DOHH2 (cell line): ENCODE measurements around the gene ATP8A2.

Experiments used
- H3F3A ChIP-seq: fragments of 200-600 bp; sonication (generic), shearing (Covaris generic); 2 replicates; pipeline ENCODE4 v1.6.0; 2016; ENCODE audit warnings: antibody characterized with exemption, mild to moderate bottlenecking; ENCODE audit not compliant: control insufficient read depth, insufficient read depth
- H3K27ac ChIP-seq: fragments of 200-600 bp; sonication (generic); 2 replicates; pipeline ENCODE4 v1.5.1; 2014; ENCODE audit warnings: low read depth, mild to moderate bottlenecking, low read length, moderate library complexity
- H3K27me3 ChIP-seq: fragments of 200-600 bp; sonication (generic); 2 replicates; pipeline ENCODE4 v1.6.1; 2014; ENCODE audit warnings: mild to moderate bottlenecking, low read length, mixed read lengths; ENCODE audit not compliant: control insufficient read depth
- H3K36me3 ChIP-seq: fragments of 200-600 bp; sonication (generic); 2 replicates; pipeline ENCODE4 v1.6.1; 2014; ENCODE audit warnings: mild to moderate bottlenecking, low read length, moderate library complexity, mixed read lengths; ENCODE audit not compliant: control insufficient read depth
- H3K4me1 ChIP-seq: fragments of 200-600 bp; sonication (generic); 2 replicates; pipeline ENCODE4 v1.6.1; 2014; ENCODE audit warnings: mild to moderate bottlenecking, low read length, mixed read lengths; ENCODE audit not compliant: control insufficient read depth
- H3K4me2 ChIP-seq: fragments of 200-600 bp; sonication (generic); 2 replicates; pipeline ENCODE4 v1.6.0; 2014; ENCODE audit warnings: mild to moderate bottlenecking, low read length, moderate library complexity
- H3K4me3 ChIP-seq: fragments of 200-600 bp; sonication (generic); 2 replicates; pipeline ENCODE4 v1.5.1; 2014; ENCODE audit warnings: mild to moderate bottlenecking, low read length, mixed read lengths
- H3K79me2 ChIP-seq: fragments of 200-600 bp; sonication (generic); 2 replicates; pipeline ENCODE4 v1.6.1; 2014; ENCODE audit warnings: mild to moderate bottlenecking, low read length, mixed read lengths; ENCODE audit not compliant: control insufficient read depth
- H3K9me2 ChIP-seq: fragments of 200-600 bp; sonication (generic); replicated peaks from 2 replicates; pipeline ENCODE4 v1.6.1; 2014; ENCODE audit warnings: mild to moderate bottlenecking, low read length, mixed read lengths; ENCODE audit not compliant: control insufficient read depth
- H3K9me3 ChIP-seq: fragments of 200-600 bp; sonication (generic); 2 replicates; pipeline ENCODE4 v1.6.1; 2014; ENCODE audit warnings: antibody characterized with exemption, low read length, mixed read lengths; ENCODE audit not compliant: control insufficient read depth, insufficient read depth
- H4K20me1 ChIP-seq: fragments of 200-600 bp; sonication (generic); 2 replicates; pipeline ENCODE4 v1.6.0; 2014; ENCODE audit warnings: low read depth, mild to moderate bottlenecking, antibody characterized with exemption, low read length, moderate library complexity; ENCODE audit not compliant: control insufficient read depth, insufficient read depth
- CTCF ChIP-seq: fragments of 200-600 bp; sonication (generic); IDR thresholded peaks from one replicate; pipeline ENCODE4 v1.5.1; 2014; ENCODE audit warnings: antibody characterized with exemption, mild to moderate bottlenecking, low read depth, low read length; ENCODE audit not compliant: poor library complexity, severe bottlenecking
- EZH2phosphoT487 ChIP-seq: fragments of 200-600 bp; sonication (generic); IDR thresholded peaks from 2 replicates; pipeline ENCODE4 v1.6.1; 2017; ENCODE audit warnings: borderline replicate concordance, mild to moderate bottlenecking, antibody characterized with exemption, low read length, moderate library complexity, mixed read lengths

Gene ATP8A2

GRCh38 chr13:25677956-25678355 lies 306.2 kb downstream of the ATP8A2 start:
- H3K36me3 ChIP-seq, result no peaks in the 10 kb centered on the region
- H3K27ac ChIP-seq, result no peak overlapping the region
- no peak for TF ChIP-seq CTCF
- no peaks in the 10 kb centered on the region for H3K9me2 ChIP-seq
- H4K20me1 ChIP-seq, result no peaks in the 10 kb centered on the region
- no peaks in the 10 kb centered on the region for H3K79me2 ChIP-seq
- H3K4me1 ChIP-seq, result no peaks in the 10 kb centered on the region
- no peaks in the 10 kb centered on the region for H3K9me3 ChIP-seq
- H3K4me3 ChIP-seq, result no peak overlapping the region
- H3K4me2 ChIP-seq, result no peak overlapping the region
- no peaks in the 10 kb centered on the region for H3K27me3 ChIP-seq
- no peaks in the 10 kb centered on the region for H3F3A ChIP-seq

GRCh38 chr13:25678398-25678797 lies 306.6 kb downstream of the ATP8A2 start:
- H4K20me1 ChIP-seq, result no peaks in the 10 kb centered on the region
- no peaks in the 10 kb centered on the region for H3K27me3 ChIP-seq
- no peak for TF ChIP-seq CTCF
- TF ChIP-seq EZH2phosphoT487, result no peak
- no peak overlapping the region for H3K4me2 ChIP-seq
- no peaks in the 10 kb centered on the region for H3K9me2 ChIP-seq
- no peaks in the 10 kb centered on the region for H3F3A ChIP-seq
- H3K27ac ChIP-seq, result no peak overlapping the region
- H3K36me3 ChIP-seq, result no peaks in the 10 kb centered on the region
- no peaks in the 10 kb centered on the region for H3K4me1 ChIP-seq
- no peak overlapping the region for H3K4me3 ChIP-seq
- no peaks in the 10 kb centered on the region for H3K79me2 ChIP-seq
- no peaks in the 10 kb centered on the region for H3K9me3 ChIP-seq

- H4K20me1 ChIP-seq, result no peaks in the 10 kb centered on the region
- no peak overlapping the region for H3K4me2 ChIP-seq
- TF ChIP-seq EZH2phosphoT487 (no peak), CTCF (no peak)
- H3K27me3 ChIP-seq, result no peaks in the 10 kb centered on the region
- H3K9me2 ChIP-seq, result no peaks in the 10 kb centered on the region
- H3F3A ChIP-seq, result no peaks in the 10 kb centered on the region
- no peaks in the 10 kb centered on the region for H3K9me3 ChIP-seq
- no peaks in the 10 kb centered on the region for H3K79me2 ChIP-seq
- no peak overlapping the region for H3K4me3 ChIP-seq
- no peak overlapping the region for H3K27ac ChIP-seq
- no peaks in the 10 kb centered on the region for H3K4me1 ChIP-seq
- no peaks in the 10 kb centered on the region for H3K36me3 ChIP-seq
These were observed 307.4 kb downstream of the ATP8A2 start for GRCh38 chr13:25679159-25679558.

- Histone ChIP-seq H3K9me2 (no peaks in the 10 kb centered on the region), H3K4me1 (no peaks in the 10 kb centered on the region), H3K27me3 (no peaks in the 10 kb centered on the region), H4K20me1 (no peaks in the 10 kb centered on the region), H3K27ac (no peak overlapping the region), H3K9me3 (no peaks in the 10 kb centered on the region), H3K4me2 (no peak overlapping the region), H3K79me2 (no peaks in the 10 kb centered on the region), H3K36me3 (no peaks in the 10 kb centered on the region), H3F3A (no peaks in the 10 kb centered on the region), H3K4me3 (no peak overlapping the region)
- no peak for TF ChIP-seq CTCF
- TF ChIP-seq EZH2phosphoT487, result no peak
These were observed 308.2 kb downstream of the ATP8A2 start for GRCh38 chr13:25679936-25680335.
